ENCODE results near the gene DNAJC19.
"Not testable (repeated sequence)": the region's sequence is repeated elsewhere in the genome, so short reads cannot be mapped to it uniquely, and the experiment has no call there.

Gene DNAJC19

DNA sequence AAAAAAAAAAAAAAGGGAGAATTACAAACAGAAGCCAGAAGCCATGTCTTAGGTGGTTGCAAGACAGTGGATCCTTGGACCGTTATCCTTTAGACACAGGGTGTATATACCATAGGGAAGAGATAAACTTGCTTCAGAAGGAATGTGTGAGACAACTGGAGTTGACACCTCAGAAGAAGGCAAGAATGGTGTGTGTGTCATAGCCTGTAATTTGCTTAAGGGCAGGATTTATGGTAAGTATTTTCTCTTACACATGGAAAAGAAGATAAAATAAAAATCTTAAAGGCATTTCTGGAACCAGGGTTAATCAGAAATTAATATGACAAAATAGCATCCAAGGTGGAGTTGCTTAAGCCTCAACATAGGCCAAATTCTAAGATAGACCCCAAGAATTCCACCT is 19.3 kb upstream of the DNAJC19 start:
- TF ChIP-seq, protein P1, sequence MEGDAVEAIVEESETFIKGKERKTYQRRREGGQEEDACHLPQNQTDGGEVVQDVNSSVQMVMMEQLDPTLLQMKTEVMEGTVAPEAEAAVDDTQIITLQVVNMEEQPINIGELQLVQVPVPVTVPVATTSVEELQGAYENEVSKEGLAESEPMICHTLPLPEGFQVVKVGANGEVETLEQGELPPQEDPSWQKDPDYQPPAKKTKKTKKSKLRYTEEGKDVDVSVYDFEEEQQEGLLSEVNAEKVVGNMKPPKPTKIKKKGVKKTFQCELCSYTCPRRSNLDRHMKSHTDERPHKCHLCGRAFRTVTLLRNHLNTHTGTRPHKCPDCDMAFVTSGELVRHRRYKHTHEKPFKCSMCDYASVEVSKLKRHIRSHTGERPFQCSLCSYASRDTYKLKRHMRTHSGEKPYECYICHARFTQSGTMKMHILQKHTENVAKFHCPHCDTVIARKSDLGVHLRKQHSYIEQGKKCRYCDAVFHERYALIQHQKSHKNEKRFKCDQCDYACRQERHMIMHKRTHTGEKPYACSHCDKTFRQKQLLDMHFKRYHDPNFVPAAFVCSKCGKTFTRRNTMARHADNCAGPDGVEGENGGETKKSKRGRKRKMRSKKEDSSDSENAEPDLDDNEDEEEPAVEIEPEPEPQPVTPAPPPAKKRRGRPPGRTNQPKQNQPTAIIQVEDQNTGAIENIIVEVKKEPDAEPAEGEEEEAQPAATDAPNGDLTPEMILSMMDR (IDR thresholded peaks at IDR 0.05; ENCODE audit: low read depth, low read length, missing control alignments), result no peak
- H3K4me3 ChIP-seq (ENCODE audit: low read depth, low read length), result no peak overlapping the region
- no peaks in the 10 kb centered on the region for H3K27me3 ChIP-seq (replicated peaks)
- H3K36me3 ChIP-seq (replicated peaks), result no peaks in the 10 kb centered on the region
- H3K27ac ChIP-seq, result no peak overlapping the region
- in situ Hi-C loops (cut with HindIII; ENCODE audit: low pct_ligation_motif_present, low sequenced_read_pairs), result no loop called here
- DNase-seq, result no peak

GRCh38 chr3:181007262-181007661 is 17.7 kb upstream of the DNAJC19 start:
- TF ChIP-seq, protein P1 (IDR thresholded peaks at IDR 0.05; ENCODE audit: low read depth, low read length, missing control alignments), result no peak
- in situ Hi-C loops (cut with HindIII; ENCODE audit: low pct_ligation_motif_present, low sequenced_read_pairs), result no loop called here
- no peak for DNase-seq
- H3K36me3 ChIP-seq (replicated peaks), result no peaks in the 10 kb centered on the region
- no peak overlapping the region for H3K27ac ChIP-seq
- no peak overlapping the region for H3K4me3 ChIP-seq (ENCODE audit: low read depth, low read length)
- H3K27me3 ChIP-seq (replicated peaks), result no peaks in the 10 kb centered on the region

- no peak overlapping the region for H3K27ac ChIP-seq
- in situ Hi-C loops (cut with HindIII; ENCODE audit: low pct_ligation_motif_present, low sequenced_read_pairs), result no loop called here
- TF ChIP-seq, protein P1 (IDR thresholded peaks at IDR 0.05; ENCODE audit: low read depth, low read length, missing control alignments), result no peak
- no peak for DNase-seq
- no peak overlapping the region for H3K4me3 ChIP-seq (ENCODE audit: low read depth, low read length)
- no peaks in the 10 kb centered on the region for H3K36me3 ChIP-seq (replicated peaks)
- no peaks in the 10 kb centered on the region for H3K27me3 ChIP-seq (replicated peaks)
These were observed 17.0 kb upstream of the DNAJC19 start for GRCh38 chr3:181006541-181006940.

DNA sequence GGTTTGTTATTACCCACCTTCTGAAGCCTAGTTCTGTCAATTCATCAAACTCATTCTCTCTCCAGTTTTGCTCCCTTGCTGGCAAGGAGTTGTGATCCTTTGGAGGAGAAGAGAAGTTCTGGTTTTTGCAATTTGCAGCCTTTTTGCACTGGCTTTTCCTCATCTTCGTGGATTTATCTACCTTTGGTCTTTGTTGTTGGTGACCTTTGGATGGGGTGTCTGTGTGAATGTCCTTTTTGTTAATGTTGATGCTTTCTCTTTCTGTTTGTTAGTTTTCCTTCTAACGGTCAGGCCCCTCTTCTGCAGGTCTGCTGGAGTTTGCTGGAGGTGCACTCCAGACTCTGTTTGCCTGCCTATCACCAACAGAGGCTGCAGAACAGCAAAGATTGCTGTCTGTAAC is 13.9 kb upstream of the DNAJC19 start:
- H3K4me3 ChIP-seq (ENCODE audit: low read depth, low read length); H3K36me3 ChIP-seq (replicated peaks); H3K27me3 ChIP-seq (replicated peaks); in situ Hi-C loops (cut with HindIII; ENCODE audit: low pct_ligation_motif_present, low sequenced_read_pairs); H3K27ac ChIP-seq; DNase-seq: not testable (repeated sequence)

DNA sequence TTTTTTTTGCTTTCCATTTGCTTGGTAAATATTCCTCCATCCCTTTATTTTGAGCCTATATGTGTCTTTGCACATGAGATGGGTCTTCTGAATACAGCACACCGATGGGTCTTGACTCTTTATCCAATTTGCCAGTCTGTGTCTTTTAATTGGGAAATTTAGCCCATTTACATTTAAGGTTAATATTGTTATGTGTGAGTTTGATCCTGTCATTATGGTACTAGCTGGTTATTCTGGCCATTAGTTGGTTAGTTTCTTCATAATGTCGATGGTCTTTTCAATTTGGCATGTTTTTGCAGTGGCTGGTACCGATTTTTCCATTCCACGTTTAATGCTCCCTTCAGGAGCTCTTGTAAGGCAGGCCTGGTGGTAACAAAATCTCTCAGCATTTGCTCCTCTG is 12.8 kb upstream of the DNAJC19 start:
- in situ Hi-C loops (cut with HindIII; ENCODE audit: low pct_ligation_motif_present, low sequenced_read_pairs), result not testable (repeated sequence)

DNA sequence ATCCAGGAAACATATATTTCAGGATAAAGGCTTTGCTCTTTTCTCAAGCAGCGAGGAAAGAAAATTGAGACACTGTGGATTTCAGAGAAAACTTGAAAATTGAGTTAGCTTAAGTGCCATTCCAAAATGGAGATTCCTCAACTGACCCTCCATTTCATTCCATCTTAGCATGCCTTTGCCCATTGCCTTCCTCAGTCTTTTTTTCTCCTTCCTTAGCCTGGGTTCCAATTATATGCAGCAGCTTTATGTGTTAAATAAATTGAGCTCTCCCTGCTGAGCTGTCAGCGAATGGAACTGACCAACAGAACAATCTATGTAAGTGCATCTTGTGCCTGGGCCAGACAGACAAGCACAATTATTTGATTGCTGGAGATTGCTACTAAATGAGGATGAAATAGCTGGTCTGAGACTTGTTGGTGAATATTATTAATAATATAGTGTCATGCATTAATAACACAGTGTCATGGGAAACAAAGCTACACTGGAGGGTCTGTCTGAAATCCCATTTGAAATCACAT is 6.9 kb upstream of the DNAJC19 start:
- no peak overlapping the region for H3K27ac ChIP-seq
- no peaks in the 10 kb centered on the region for H3K27me3 ChIP-seq (replicated peaks)
- TF ChIP-seq, protein P1 (IDR thresholded peaks at IDR 0.05; ENCODE audit: low read depth, low read length, missing control alignments), result no peak
- in situ Hi-C loops (cut with HindIII; ENCODE audit: low pct_ligation_motif_present, low sequenced_read_pairs), result no loop called here
- H3K36me3 ChIP-seq (replicated peaks), result no peaks in the 10 kb centered on the region
- H3K4me3 ChIP-seq (ENCODE audit: low read depth, low read length), result no peak overlapping the region
- DNase-seq, result no peak

More for the DNA sequence above, 12.8 kb upstream of the DNAJC19 start:
- H3K27ac ChIP-seq; DNase-seq; H3K4me3 ChIP-seq (ENCODE audit: low read depth, low read length); H3K27me3 ChIP-seq (replicated peaks); H3K36me3 ChIP-seq (replicated peaks): not testable (repeated sequence)

DNA sequence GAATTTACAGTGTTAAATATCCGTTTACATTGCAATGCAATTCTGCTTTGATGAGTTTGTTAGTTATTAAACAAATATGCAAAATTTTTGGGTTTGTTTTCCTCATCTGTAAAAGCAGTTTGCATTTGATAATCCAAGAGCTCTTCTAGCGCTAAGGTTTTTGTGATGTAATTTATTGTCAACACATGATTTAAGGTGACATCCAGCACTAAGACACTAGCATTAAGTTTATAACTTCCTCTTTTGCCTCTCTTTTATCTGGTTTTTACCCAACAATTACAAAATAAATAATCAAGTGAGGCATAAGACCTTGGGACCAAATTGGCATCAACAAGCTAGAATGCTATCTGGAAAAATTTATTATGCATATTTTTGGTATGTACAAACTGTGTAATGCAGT is 969 bp upstream of the DNAJC19 start:
- H3K27me3 ChIP-seq (replicated peaks), result no peaks in the 10 kb centered on the region
- TF ChIP-seq, protein P1 (IDR thresholded peaks at IDR 0.05; ENCODE audit: low read depth, low read length, missing control alignments), result no peak
- no peak overlapping the region for H3K4me3 ChIP-seq (ENCODE audit: low read depth, low read length)
- H3K36me3 ChIP-seq (replicated peaks), result no peaks in the 10 kb centered on the region
- in situ Hi-C loops (cut with HindIII; ENCODE audit: low pct_ligation_motif_present, low sequenced_read_pairs), result no loop called here
- DNase-seq, result no peak
- no peak overlapping the region for H3K27ac ChIP-seq
